Measurements from ENCODE around the gene ETAA1. TPM values are rescaled to one million over a fixed set of nuclear protein-coding genes. Genes with fewer than 3 reads are reported as not detected.

ETAA1 gene
- 7.8 to 11.4 TPM (median 8.5 TPM) in 5 replicates for total RNA-seq (2022; extraction: Qiagen RNA extraction)

GRCh38 chr2:67397143-67397986, at the start of gene ETAA1:
Gene ETAA1 (plus strand): TSS chr2:67397333. CDS start chr2:67397449, 116 bp downstream.

